GM21367 (cell line): ENCODE data around the gene ZNF423.

Experiments
- ATAC-seq: cut with Tn5 transposase; IDR thresholded peaks from one replicate; pipeline ENCODE4 v1.9.1; 2021; ENCODE audit not compliant: unreplicated experiment

Gene ZNF423

DNA sequence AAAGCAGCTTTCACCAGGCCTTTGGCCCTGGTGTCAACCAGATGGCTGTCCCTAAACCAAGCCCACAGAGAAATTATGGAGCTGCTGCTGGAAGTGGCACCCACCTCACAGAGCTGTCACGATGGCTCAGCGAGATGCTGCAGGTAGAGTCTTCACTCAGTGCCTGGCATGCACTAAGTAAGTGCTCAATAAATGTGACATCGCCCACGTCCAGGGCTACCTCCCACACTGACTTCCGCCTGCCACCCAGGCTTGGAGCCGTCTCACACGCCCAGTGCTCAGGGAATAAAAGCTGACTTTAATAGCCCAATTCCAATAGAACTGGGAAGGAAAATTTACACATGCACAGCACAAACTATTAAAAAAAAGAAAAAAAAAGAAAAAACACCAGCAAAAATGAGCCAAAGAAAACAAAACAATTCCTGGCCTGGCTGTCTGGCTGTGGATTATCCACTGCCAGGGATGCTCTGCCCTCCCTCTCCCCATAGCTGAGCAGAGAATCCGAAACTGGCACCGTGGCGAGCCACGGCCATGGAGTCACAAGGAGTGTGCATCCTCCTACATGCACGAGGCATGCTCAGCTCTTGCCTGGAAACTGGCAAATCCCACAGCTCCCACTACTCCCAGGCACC, 68.9 kb downstream of the ZNF423 start:
- no peak for ATAC-seq

DNA sequence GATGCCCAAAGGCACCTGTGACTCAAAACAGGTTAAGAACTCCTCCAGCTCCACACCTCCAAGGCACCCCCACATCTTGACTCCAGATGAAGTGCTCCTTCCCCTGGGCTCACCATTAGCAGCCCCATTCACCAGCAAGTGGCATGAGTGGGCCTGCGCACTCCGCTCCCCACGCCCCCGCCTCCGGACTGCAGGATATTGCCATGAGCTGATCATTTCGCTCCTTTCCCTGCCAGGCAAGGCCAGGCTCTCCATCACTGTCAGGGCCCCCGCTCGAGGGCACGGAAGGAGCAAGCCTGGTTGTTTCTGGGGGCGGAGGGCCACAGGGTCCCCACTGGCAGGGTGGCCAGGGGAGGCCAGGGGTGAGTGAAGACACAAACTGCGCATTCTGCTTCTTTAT, 69.9 kb downstream of the ZNF423 start:
- ATAC-seq, result no peak

DNA sequence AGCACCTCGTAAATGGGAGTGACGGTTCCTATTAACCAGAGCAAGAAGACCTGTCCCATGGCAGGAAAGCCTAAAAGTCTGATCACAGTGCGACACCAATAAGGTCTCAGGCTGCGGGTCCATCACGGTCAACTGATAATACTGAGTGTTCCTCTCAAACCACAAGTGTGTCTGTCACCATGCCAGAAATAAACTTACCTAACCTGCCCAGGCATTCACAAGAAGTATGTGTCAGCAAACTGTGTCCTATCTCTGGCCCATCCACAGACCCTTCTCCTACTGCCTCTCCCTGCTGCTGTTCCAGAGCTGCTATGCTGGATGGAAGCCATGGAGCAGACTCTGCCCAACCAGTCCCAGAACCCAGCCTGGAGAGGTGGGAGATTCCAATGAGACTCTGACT, 73.5 kb downstream of the ZNF423 start:
- ATAC-seq, result no peak

DNA sequence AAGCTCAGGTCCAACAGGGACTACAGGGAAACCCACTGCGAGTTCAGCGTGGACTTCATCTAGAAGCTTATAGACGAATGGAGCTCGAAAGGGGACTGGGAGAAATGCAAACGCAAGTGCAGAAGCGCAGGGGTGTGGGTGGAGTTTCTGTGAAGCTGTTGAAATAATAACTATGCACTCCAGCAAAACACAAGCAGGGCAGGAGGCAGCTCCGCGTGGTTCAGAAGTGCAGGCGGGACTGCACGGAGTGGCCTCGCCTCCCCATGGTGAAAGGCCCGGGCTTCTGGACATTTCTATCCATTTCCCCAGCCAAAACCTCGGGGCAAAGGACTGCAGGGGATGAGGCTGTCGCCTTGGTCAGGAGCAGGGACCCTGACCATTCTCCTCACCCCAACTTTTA, 74.5 kb downstream of the ZNF423 start:
- ATAC-seq, result no peak

DNA sequence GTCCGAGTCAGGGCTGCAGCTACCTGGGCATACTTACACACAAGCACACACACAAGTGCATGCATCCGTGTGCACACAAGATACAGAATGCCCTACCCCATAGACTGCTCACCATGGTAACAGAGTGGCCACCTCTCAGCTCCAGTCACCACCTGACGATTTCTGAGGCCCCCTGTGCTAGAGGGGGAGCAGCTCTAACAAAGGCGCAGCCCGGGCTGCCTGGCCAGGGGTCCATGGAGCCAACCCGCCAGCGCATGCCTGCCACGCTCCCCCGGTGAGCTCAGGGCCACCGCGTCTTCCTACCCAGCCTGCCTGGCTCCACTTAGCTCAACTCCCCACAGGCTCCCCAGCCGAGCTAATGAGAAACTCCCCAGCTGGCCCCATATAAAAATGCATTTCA, 75.5 kb downstream of the ZNF423 start:
- no peak for ATAC-seq

DNA sequence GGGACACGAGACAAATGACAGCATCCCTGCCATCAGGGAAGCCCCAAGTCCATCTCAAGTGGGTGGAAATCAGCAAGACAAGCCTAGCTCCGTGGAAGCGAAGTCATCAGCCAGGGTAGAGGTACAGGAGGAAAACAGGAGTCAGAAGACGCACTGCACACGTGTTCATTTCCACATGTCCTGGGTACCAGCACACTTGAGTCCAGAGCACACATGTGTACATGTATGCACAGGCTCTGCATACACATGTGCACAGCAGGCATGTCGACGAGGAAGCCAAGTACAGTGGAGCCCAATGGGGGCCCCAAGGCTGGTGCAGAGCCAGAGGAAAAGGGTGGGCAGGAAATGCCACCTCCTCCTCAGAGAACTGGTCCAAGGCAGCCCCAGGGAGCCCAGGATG, 75.9 kb downstream of the ZNF423 start:
- no peak for ATAC-seq

DNA sequence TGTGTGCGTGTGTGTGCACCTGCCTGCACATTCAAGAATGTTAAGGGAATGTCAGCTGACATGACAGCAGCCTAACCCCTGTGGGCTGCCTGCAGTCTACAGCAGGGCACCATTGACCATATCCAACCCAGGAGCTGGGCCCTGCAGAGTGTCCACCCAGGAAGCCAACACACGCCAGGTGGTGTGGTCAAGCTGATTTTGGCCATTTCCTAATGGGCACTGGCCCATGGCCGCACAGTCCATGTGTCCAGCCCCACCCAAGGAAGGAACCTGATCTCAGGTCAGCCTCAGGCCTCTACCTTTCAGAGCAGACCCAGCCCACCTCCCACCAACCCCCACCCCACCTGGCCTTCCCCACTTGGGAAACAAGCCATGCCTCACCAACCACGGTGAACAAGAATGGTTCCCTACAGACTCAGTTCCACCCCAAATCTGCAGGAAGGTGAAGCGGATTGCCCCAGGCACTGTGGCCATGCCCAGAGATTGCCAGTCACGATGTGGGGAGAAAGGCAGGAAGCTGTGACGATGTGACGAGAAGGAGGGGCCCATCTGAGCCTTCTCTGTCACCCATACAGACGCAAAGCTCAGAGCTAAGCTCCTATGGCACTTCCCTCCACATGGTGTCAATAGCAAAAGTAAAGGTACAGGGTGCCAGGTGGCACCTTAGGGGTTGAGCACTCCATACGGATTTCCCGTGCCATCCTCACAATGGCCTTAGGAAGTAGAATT, 77.5 kb downstream of the ZNF423 start:
- ATAC-seq, result no peak

DNA sequence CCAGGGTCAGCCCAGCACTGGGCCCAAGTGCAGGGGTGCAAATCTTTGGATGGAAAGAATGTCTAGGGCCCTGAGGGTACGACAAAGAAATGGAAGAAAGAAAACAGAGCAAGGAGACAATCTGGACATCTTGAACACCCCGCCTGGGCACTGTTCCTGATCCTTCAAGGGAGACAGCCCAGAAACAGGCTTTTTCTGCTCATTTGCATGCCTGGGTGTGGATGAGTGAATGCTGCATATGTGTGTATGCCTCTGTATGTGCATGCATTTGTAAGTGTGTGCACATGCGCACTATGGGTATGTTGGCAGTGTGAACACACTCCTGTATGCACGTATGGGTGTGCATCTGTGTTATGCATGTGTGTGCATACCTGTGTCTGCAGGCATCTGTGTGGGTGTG, 79.2 kb downstream of the ZNF423 start:
- ATAC-seq, result no peak

DNA sequence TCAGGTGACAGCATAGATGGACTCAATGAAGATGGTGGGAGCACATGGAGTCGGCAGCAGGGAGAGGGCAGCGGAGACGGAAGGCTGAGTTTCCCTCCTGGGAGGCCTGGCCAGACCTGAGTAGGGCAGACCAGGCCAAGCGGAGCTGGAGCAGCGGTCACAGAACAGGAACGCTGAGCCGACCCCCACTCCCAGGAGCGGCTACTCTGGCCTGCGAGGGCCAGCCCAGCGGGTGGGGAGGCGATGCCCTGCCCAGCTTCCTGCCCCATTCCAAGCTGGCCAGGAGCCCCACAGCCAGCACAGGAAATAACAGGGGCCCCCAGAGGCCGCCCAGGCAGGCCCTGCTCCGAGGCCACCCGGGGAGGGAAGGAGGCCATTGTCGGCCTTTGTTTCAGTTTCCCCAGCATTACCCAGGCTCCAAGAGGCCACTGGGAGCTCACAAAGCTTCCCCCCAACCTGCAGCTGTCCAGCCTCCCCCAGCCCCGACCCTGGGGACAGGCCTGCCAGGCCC, 79.8 kb downstream of the ZNF423 start:
- no peak for ATAC-seq

DNA sequence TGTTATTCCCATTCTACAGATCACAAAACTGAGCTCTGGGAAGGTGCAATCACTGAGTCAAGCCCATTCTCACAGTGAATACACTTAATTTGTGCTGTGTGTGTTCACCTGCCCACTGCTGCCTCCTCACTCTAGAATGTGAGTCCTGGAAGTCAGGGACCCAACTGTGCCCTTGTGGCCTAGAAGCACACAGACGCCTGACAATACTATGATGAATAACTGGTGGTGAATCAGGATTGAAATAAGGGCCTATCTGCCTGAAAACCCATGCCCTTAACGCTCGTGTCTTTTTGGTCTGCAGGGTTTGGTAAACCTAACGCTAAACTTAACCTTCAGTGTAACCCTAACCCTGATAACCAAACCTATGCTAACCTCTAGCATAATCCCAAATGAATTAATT, 80.3 kb downstream of the ZNF423 start:
- no peak for ATAC-seq

DNA sequence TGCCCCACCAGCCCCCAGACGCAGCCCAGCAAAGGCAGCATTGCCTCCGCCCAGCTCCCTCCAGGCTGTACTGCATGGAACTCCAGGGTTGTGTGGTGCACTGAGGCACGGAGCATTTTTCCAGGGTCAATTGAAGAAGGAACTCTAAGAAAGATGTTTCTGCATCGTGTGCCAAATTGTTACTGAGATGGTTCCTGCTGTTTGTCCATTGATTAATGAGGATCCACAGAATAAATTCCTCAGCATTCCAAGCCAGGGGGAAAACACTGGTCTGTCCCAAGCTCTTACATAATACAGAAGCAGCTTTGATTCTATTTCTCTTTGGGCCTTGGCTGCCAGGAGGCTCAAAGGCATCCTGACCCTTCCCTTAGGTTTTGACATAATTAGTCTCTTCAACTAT, 80.9 kb downstream of the ZNF423 start:
- no peak for ATAC-seq

DNA sequence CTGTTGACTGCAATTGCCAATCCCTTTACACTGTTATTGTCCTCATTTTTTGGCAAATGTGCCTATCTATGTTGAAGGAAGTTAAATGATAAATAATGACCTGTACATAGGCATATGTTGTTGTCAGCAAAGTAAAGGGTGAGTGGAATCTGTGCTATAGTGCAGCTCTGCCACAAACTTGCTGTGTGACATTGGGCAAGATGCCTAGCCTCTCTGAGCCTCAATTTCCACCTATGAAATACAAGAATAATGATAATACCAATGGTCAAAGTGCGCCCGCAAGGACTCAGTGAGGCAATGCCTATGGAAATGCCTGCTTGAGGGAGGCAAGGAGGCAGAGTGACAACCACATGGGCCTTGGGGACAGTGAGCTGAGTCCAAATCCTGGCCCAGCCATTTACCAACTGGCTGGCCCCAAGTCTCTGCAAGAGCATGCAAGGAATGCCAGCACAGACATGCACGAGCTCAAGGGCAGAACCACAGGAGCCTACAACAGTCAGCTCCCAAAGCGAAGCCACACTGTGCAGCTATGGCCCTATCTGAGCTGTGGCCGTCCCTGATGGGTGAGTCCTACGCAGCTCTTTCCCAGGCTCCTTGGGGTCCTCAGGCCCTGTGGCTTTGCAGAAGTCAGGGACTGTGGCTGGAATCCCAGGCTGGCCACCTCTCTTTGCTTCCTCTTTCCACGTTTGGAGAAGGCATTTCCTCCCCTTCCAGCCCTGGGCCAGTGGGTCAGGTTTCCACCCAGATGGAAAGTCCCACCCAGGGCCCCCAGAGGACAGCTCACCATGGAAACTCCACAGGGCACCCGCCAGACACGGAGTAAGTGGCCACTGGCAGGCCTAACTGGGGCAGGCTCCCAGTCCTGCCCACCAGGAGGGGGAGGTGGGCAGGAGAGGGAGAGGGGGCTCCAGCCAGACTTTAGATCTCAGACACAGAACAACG, 82.1 kb downstream of the ZNF423 start:
- no peak for ATAC-seq

DNA sequence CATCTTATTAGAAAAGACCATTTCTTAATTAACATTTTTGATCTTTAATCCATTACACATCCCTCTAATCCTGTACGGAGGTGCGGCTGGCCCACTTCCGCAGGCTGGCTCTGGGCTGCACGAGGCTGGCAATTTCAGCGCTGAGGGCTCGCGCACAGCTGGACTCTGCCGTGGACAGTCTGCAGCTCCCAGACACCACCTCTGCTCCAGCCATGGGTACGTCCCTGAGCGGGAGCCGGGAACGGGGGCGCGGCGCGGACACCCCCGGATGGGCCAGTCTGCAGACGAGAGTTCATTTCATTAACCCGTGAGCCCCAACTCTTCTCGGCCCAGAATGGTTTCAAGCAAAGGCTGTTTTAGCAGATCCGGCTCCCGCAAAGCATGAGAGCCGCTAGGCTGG, 87.9 kb downstream of the ZNF423 start:
- ATAC-seq, result no peak

DNA sequence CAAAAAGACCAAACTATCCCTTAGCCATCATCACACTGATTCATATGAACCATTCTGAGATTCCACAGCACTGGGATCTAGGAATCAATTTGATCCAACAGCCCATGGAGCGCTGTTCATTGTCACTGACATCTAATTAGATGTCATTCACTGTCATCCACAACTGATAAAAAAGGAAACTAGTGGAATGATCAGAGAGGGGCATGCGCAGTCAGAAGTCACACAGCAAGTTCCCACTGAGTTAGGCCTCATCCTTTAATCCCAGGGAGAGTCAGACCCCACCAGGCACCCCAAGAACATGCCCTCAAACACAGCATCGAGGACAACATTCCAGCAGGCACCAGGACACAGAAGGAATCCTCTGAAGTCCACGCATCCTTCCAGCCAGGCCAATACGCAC, 88.5 kb downstream of the ZNF423 start:
- no peak for ATAC-seq

DNA sequence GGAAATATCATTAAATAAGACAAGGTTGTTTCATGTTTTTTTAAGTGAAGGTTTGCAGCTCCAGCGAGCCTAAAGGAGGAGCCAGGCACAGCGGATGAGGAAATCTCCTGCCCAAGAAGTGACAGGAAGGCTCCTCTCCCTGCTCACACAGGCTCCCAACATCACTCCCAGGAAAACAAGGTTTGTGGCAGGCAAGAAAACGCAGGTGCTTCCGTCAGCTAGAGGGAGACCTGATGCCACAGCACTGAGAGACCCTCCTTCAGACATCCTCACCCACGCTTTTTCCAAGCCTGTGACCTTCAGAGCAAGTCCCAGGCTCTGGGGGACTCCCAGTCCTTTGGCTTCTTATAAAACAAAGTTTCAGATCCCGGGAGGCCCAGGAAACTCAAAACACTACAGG, 89.7 kb downstream of the ZNF423 start:
- ATAC-seq, result no peak

DNA sequence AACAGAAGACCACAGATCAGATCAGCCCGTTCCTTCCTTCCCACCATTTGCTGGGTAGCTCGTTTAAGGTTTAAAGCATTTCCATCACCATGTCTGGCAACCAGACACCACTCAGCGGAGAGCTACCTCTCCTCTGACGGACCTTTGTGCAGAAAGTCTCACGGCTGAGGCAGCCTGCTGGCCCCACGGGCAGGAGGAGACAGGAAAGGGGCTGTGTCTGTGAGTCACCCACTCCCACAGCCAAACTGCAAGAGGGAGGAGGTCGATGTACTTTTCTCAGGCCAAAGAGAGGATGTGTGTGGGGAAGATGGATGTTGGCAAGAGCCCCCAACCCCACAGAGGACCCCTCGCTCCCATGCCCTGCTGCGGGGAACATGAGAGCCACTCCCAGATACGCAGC, 92.1 kb downstream of the ZNF423 start:
- no peak for ATAC-seq

DNA sequence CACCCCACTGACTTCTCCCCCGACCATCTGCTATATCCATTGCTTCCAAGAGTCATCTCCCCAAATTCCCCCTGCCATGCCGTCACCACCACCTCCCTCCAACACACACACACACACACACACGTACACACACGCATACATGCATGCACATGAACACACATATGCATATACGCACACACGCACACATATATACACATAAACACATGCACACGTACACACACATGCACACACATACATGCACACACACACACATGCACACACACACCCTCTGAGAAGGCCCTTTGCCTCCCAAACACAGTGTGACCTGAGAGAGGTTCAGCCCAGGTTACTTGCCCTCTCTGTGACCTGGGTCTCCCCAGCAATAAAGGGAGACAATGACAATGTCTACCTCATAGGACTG, 95.1 kb downstream of the ZNF423 start:
- ATAC-seq, result no peak

DNA sequence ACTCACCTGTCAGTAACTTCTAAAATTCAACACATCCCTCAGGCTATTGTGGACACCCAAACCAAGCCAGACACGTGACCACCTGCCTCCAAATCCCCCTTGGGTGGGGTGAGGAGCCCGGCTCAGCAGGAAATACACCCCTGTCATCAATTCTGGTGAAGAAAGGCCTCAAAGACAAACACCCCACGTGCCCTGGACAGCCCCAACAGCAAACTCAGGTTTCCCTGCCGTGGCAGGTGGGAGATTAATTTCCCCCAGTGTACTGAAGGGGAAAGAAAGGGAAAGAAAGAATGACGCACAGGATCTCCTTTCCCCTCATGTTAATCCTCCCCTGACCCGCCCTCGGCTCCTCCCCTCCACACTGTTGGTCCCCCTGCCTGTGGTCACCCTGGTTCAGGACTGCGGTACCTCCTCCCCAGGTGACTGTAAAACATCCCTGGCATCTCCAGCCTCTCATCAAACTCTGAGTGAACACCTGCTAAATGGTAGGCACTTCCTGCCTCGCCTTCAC, 98.3 kb downstream of the ZNF423 start:
- no peak for ATAC-seq

DNA sequence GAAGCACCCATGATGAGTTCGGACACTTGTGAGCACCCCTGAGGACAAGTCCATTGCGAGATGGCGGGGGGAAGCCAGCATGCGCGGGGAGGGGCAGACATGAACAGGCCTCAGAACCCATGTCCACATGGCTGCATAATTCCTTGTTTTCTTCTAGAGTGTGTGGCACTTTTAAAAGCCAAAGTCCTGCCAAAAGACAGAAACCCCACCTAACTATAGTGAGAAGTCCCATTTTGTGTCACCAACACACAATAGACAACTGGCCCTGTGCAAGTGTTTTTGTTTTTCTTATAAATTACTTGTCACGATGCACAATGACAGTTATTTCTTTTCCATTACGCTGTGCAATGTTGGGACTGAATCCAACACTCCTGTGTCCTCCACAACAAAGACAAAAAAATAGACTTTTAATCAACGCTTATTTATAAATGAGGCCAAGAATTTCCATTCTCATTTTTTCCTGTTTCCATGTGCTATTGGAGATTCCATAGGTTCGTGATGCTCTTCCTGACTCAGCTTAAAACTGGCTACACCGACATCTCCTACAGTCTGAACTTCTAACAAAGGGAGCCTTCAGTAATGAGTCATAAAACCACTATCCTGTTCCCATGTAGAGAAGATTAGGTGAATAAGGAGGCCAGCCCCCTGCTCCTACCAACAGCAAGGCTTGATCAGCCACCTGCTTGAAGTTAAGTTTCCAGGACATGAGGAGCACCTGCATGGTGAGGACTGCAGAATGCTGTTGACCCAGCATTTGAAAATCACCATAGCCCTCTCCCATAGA, 98.9 kb downstream of the ZNF423 start:
- no peak for ATAC-seq

DNA sequence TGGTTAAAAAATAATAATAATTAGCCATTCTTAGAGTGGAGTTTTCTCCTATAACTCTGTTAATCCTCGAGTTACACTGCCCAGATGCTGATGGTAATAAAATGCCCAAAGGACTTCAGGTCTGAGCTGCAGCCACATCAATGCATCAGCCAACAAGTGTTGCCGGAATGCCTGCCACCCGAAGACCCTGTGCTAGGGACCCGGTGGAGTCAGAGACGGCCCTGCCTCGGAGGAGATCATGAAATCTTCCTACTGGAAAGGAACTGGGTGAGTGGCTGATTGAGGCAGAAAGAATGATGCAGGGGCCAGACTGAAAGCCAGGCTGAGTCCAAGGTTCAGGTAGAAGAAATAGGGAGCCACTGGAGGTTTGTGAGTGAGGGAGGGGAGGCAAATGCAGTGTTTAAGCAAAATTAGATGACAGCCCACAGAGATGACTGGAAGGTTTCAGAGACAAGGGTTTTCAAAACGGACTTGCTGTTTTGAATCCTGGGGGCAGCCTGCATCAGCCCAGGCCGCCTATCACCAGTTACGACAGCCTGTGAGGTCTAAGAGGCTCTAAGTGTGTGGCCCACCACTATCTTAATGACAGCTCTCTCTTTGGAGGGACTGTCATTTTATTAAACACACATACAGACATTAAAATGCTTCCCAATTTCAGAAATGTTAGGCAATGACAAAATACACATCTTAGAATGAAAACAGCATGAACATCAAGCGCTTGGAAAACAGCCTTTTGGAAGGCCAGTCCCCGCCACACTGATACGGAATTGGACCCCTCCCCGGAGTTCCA, 100.0 kb downstream of the ZNF423 start:
- no peak for ATAC-seq
